Measurements from ENCODE around the gene CCDC134. TPM values are rescaled to one million over a fixed set of nuclear protein-coding genes. Genes with fewer than 3 reads are reported as not detected.

Gene CCDC134
- total and polyA plus RNA-seq, 9 donors: 1.3 to 13.3 (median 8.7) TPM

DNA sequence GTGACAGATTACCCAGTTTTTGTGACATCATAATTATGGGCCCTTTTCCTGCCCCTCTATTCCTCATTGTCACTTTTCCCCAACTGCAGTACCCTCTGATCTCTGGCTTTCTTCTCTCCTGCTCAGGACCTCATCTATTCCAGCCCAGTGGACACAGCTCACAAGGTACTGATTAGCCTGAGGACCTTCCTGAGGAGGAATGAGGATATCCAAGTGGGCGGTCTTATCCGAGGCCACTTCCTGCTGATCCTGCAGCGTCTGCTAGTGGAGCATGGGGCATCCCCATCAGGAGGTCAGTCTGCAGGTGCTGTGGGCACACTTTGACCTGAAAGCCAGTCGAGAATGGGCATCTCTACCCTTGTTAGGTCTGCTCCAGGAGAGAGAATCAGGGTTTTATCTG, 24.5 kb upstream of the CCDC134 start:
- H3K27me3 ChIP-seq: no peaks in the 10 kb centered on the region
- 51 to 60% (median 57%) methylated on average over 4 of the region's 4 CpGs for WGBS, 3 donors
- TF ChIP-seq, protein P1, sequence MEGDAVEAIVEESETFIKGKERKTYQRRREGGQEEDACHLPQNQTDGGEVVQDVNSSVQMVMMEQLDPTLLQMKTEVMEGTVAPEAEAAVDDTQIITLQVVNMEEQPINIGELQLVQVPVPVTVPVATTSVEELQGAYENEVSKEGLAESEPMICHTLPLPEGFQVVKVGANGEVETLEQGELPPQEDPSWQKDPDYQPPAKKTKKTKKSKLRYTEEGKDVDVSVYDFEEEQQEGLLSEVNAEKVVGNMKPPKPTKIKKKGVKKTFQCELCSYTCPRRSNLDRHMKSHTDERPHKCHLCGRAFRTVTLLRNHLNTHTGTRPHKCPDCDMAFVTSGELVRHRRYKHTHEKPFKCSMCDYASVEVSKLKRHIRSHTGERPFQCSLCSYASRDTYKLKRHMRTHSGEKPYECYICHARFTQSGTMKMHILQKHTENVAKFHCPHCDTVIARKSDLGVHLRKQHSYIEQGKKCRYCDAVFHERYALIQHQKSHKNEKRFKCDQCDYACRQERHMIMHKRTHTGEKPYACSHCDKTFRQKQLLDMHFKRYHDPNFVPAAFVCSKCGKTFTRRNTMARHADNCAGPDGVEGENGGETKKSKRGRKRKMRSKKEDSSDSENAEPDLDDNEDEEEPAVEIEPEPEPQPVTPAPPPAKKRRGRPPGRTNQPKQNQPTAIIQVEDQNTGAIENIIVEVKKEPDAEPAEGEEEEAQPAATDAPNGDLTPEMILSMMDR (IDR thresholded peaks at IDR 0.05): no peak
- no peak for TF ChIP-seq POLR2A (IDR thresholded peaks at IDR 0.05)
- TF ChIP-seq EP300 (IDR thresholded peaks at IDR 0.05): no peak
- DNase-seq: no peak
- H3K36me3 ChIP-seq: no peaks in the 10 kb centered on the region
- H3K4me3 ChIP-seq: no peak overlapping the region
- H3K27ac ChIP-seq: no peak overlapping the region
- no peaks in the 10 kb centered on the region for H3K4me1 ChIP-seq (ENCODE audit: insufficient read depth)
- intact Hi-C loops (cut with DNase I): no loop called here
- no peaks in the 10 kb centered on the region for H3K9me3 ChIP-seq

DNA sequence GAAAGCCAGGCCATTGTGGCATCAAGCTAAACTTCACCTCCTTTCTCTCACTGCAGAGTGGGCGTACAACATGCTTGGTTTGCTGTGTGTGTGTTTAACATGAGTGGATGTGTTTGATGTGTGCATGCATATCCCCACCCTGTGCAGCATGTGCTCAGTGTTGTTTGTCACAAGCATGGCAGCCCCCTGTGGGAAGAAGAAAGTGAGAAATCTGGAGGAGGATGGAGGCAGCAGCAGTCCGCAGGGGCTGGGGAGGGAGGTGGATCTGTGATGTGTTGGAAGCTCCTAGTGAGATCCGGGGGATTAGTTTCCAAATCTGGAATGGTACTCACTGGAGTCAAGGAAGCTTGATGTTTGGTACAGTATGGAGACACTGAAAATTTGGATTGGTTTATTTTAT, 24.1 kb upstream of the CCDC134 start:
- no peaks in the 10 kb centered on the region for H3K27me3 ChIP-seq
- TF ChIP-seq POLR2A (IDR thresholded peaks at IDR 0.05): no peak
- TF ChIP-seq, protein P1 (IDR thresholded peaks at IDR 0.05): no peak
- no peak for TF ChIP-seq EP300 (IDR thresholded peaks at IDR 0.05)
- H3K9me3 ChIP-seq: no peaks in the 10 kb centered on the region
- H3K27ac ChIP-seq: no peak overlapping the region
- DNase-seq: no peak
- H3K4me1 ChIP-seq (ENCODE audit: insufficient read depth): no peaks in the 10 kb centered on the region
- intact Hi-C loops (cut with DNase I): no loop called here
- no peak overlapping the region for H3K4me3 ChIP-seq
- H3K36me3 ChIP-seq: no peaks in the 10 kb centered on the region
- WGBS, 3 donors: 67 to 71% (median 68%) methylated on average over 3 of the region's 3 CpGs

DNA sequence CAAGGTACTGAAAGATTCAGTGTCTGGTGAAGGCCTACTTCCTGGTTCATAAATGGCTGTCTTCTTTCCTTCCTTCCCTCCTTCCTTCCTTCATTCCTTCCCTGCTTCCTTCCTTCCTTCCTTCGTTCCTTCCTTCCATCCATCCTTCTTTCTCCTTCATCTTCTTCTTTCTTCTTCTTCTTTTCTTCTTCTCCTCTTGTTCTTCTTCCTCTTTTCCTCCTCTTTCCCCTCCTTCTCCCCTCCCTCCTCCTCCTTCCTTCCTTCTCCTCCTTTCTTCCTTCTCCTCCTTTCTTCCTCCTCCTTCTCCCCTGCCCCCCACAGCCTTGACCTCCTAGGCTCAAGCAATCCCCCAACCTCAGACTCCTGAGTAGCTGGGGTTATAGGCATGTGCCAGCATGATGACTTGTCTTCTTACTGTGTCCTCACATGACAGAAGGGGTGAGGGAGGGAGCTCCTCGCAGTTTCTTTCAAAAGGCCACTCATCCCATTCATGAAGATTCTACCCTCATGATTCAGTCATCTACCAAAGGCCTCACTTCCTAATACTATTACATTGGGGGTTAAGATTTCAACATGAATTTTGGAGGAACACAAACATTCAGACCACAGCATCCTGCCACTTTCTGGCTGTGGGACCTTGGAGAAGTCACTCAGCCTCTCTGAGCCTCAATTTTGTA, 22.6 kb upstream of the CCDC134 start:
- H3K9me3 ChIP-seq: no peaks in the 10 kb centered on the region

GRCh38 chr22:41779929-41780505, 20.5 kb upstream of the CCDC134 start:
- Histone ChIP-seq H3K4me3 (no peak overlapping the region), H3K9me3 (no peaks in the 10 kb centered on the region), H3K27ac (no peak overlapping the region), H3K27me3 (no peaks in the 10 kb centered on the region), H3K36me3 (no peaks in the 10 kb centered on the region), H3K4me1 (ENCODE audit: insufficient read depth) (no peaks in the 10 kb centered on the region)
- WGBS, 3 donors: 53 to 58% (median 54%) methylated on average over 3 of the region's 3 CpGs
- intact Hi-C loops (cut with DNase I): no loop called here
- DNase-seq: no peak
- TF ChIP-seq POLR2A (IDR thresholded peaks at IDR 0.05) (no peak), EP300 (IDR thresholded peaks at IDR 0.05) (no peak)
- TF ChIP-seq, protein P1 (IDR thresholded peaks at IDR 0.05): no peak

More for the DNA sequence above, 22.6 kb upstream of the CCDC134 start:
- Histone ChIP-seq H3K27ac (no peak overlapping the region), H3K27me3 (no peaks in the 10 kb centered on the region), H3K4me3 (no peak overlapping the region), H3K36me3 (no peaks in the 10 kb centered on the region), H3K4me1 (ENCODE audit: insufficient read depth) (no peaks in the 10 kb centered on the region)
- intact Hi-C loops (cut with DNase I): no loop called here
- DNase-seq: no peak
- 86 to 92% (median 92%) methylated on average over 2 of the region's 2 CpGs for WGBS, 3 donors
- TF ChIP-seq, protein P1 (IDR thresholded peaks at IDR 0.05): no peak
- TF ChIP-seq POLR2A (IDR thresholded peaks at IDR 0.05) (no peak), EP300 (IDR thresholded peaks at IDR 0.05) (no peak)

Measured in ovary (tissue), 9 donors.